GM23338 (cell line): ENCODE measurements around the gene ECE1. TPM values are rescaled to one million over a fixed set of nuclear protein-coding genes. Genes with fewer than 3 reads are reported as not detected.

ENCODE experiments used
- ATAC-seq: fragments of 200-7000 bp; cut with Tn5 transposase; 3 replicates; pipeline ENCODE4 v1.9.1; 2020
- DNase-seq: peaks from one replicate; pipeline ENCODE4 v3.0.0-alpha.2; 2015; ENCODE audit warnings: low spot score
- H2AFZ ChIP-seq: fragments of 200-600 bp; sonication (generic); 2 replicates; pipeline ENCODE4 v1.8.0; 2016; ENCODE audit warnings: antibody characterized with exemption, mild to moderate bottlenecking, moderate library complexity
- H3F3A ChIP-seq: fragments of 200-600 bp; sonication (generic); replicated peaks from 2 replicates; pipeline ENCODE4 v1.8.0; 2017; ENCODE audit warnings: antibody characterized with exemption, mixed run types, low read depth
- H3K27ac ChIP-seq: fragments of 200-600 bp; sonication (generic); 2 replicates; pipeline ENCODE4 v1.6.1; 2016; ENCODE audit warnings: low read depth
- H3K27me3 ChIP-seq: fragments of 200-600 bp; sonication (generic); 2 replicates; pipeline ENCODE4 v1.8.0; 2016; ENCODE audit warnings: mild to moderate bottlenecking, mixed run types, moderate library complexity; ENCODE audit not compliant: insufficient read depth
- H3K36me3 ChIP-seq: fragments of 200-600 bp; sonication (generic); 2 replicates; pipeline ENCODE4 v1.8.0; 2016; ENCODE audit warnings: mild to moderate bottlenecking; ENCODE audit not compliant: insufficient read depth
- H3K4me1 ChIP-seq: fragments of 200-600 bp; sonication (generic); 2 replicates; pipeline ENCODE4 v1.8.0; 2016; ENCODE audit warnings: mild to moderate bottlenecking, moderate library complexity; ENCODE audit not compliant: insufficient read depth
- H3K4me2 ChIP-seq: fragments of 200-600 bp; sonication (generic); 2 replicates; pipeline ENCODE4 v1.7.1; 2017; ENCODE audit warnings: mixed run types
- H3K4me3 ChIP-seq: fragments of 200-600 bp; sonication (generic); 2 replicates; pipeline ENCODE4 v1.6.1; 2016; ENCODE audit warnings: mixed run types
- H3K79me2 ChIP-seq: fragments of 200-600 bp; sonication (generic); replicated peaks from 2 replicates; pipeline ENCODE4 v1.8.0; 2017; ENCODE audit warnings: mild to moderate bottlenecking; ENCODE audit not compliant: insufficient read depth
- H3K9me2 ChIP-seq: fragments of 200-600 bp; sonication (generic); 2 replicates; pipeline ENCODE4 v1.8.0; 2017; ENCODE audit not compliant: insufficient read depth
- H4K20me1 ChIP-seq: fragments of 200-600 bp; sonication (generic); replicated peaks from 2 replicates; pipeline ENCODE4 v1.8.0; 2017; ENCODE audit warnings: mild to moderate bottlenecking; ENCODE audit not compliant: insufficient read depth
- H3K27ac Mint-ChIP-seq: 2 replicates; pipeline ENCODE4 v1.8.0; 2020; ENCODE audit warnings: inconsistent platforms, mild to moderate bottlenecking, moderate library complexity, mixed read lengths
- H3K27me3 Mint-ChIP-seq: 3 replicates; pipeline ENCODE4 v1.8.0; 2022; ENCODE audit warnings: low read depth, mild to moderate bottlenecking, moderate library complexity, mixed read lengths, inconsistent platforms; ENCODE audit not compliant: insufficient read depth, poor library complexity
- H3K36me3 Mint-ChIP-seq: 3 replicates; pipeline ENCODE4 v1.8.0; 2021; ENCODE audit warnings: low read depth, mild to moderate bottlenecking, inconsistent platforms, moderate library complexity, mixed read lengths
- H3K4me1 Mint-ChIP-seq: 3 replicates; pipeline ENCODE4 v1.8.0; 2020; ENCODE audit warnings: mild to moderate bottlenecking, inconsistent platforms, mixed read lengths
- H3K4me3 Mint-ChIP-seq: 3 replicates; pipeline ENCODE4 v1.8.0; 2021; ENCODE audit warnings: moderate library complexity, mild to moderate bottlenecking, inconsistent platforms, mixed read lengths
- H3K9me3 Mint-ChIP-seq: 3 replicates; pipeline ENCODE4 v1.8.0; 2020; ENCODE audit warnings: moderate library complexity, mild to moderate bottlenecking, inconsistent platforms, mixed read lengths
- CREB1 ChIP-seq: fragments of 250-450 bp; sonication (Bioruptor Pico); IDR thresholded peaks from 2 replicates; pipeline ENCODE4 v1.5.0; 2020; ENCODE audit warnings: low read depth, mild to moderate bottlenecking, moderate library complexity
- CTCF ChIP-seq, 2 experiments: fragments of 200-600 bp in 1 of 2; sonication (generic) in 1 of 2; conservative IDR thresholded peaks; 2 replicates each; pipeline versions ENCODE4 v1.5.1 to v1.6.1; 2016 to 2017; ENCODE audit warnings: antibody characterized with exemption in 2 of 2, low read depth in 2 of 2, mild to moderate bottlenecking in 2 of 2, moderate library complexity in 1 of 2
- EZH2 ChIP-seq: fragments of 200-600 bp; sonication (generic); IDR thresholded peaks from one replicate; pipeline ENCODE4 v1.8.0; 2017; ENCODE audit warnings: antibody characterized with exemption, mild to moderate bottlenecking, low read depth; ENCODE audit not compliant: unreplicated experiment
- POLR2AphosphoS5 ChIP-seq: IDR thresholded peaks from 2 replicates; pipeline ENCODE4 v1.6.1; 2016; ENCODE audit warnings: antibody characterized with exemption, low read depth
- STAT1 ChIP-seq: IDR thresholded peaks from one replicate; pipeline ENCODE4 v1.6.1; 2016; ENCODE audit warnings: antibody characterized with exemption; ENCODE audit not compliant: unreplicated experiment
- ZNF331 ChIP-seq: fragments of 250-450 bp; sonication (Bioruptor Pico); IDR thresholded peaks from 2 replicates; pipeline ENCODE4 v1.5.0; 2020; ENCODE audit warnings: low read depth, mild to moderate bottlenecking, moderate library complexity
- ZNF462 ChIP-seq: fragments of 250-450 bp; sonication (Bioruptor Pico); IDR thresholded peaks from 2 replicates; pipeline ENCODE4 v1.5.0; 2020; ENCODE audit warnings: mild to moderate bottlenecking, moderate library complexity
- polyA plus RNA-seq: library from polyadenylated mRNA; unstranded; fragments of >200 nt; fragmentation: Nextera tagmentation; extraction: Ambion mirVana; gene quantifications from 2 replicates; pipeline ENCODE4 v1.2.1, GENCODE V29; 2016
- total RNA-seq: library from RNA; depleted of rRNA; stranded (reverse); fragments of >200 nt; shearing (Covaris generic); gene quantifications from 2 replicates; pipeline ENCODE4 v1.2.3, GENCODE V29; 2014

ECE1 gene
- total and polyA plus RNA-seq, 2 experiments from 2014 or later = 11.0 to 45.0 TPM

GRCh38 chr1:21290546-21290944, 282 bp upstream of the ECE1 start:
- TF ChIP-seq CREB1 = no peak
- TF ChIP-seq ZNF331 (CRISPR knock-in tag) = no peak
- TF ChIP-seq STAT1 = no peak
- no peak for TF ChIP-seq CTCF (conservative IDR thresholded peaks at IDR 0.05; ENCODE audit: low read depth in 2 of 2)
- TF ChIP-seq EZH2 = no peak
- TF ChIP-seq POLR2AphosphoS5 = no peak
- no peak for TF ChIP-seq ZNF462 (CRISPR knock-in tag)
- Histone ChIP-seq H3K27me3 (no peaks in the 10 kb centered on the region), H2AFZ (peak overlapping the region; percentile 59), H3K9me2 (no peaks in the 10 kb centered on the region), H3K4me3 (peak overlapping the region; percentile 78), H3F3A (no peaks in the 10 kb centered on the region), H3K79me2 (no peaks in the 10 kb centered on the region), H4K20me1 (no peaks in the 10 kb centered on the region; the same call in 1 of the 2 replicates), H3K4me2 (peak overlapping the region; percentile 93), H3K27ac (no peak overlapping the region), H3K4me1 (peaks cover 36% of the 10 kb centered on the region), H3K36me3 (no peaks in the 10 kb centered on the region)
- Mint-ChIP-seq H3K27ac (no peak overlapping the region), H3K4me3 (peak overlapping the region; percentile 83), H3K36me3 (no peaks in the 10 kb centered on the region), H3K4me1 (peaks cover 35% of the 10 kb centered on the region), H3K27me3 (peaks cover 9% of the 10 kb centered on the region), H3K9me3 (no peaks in the 10 kb centered on the region)
- DNase-seq (peak; percentile 58), ATAC-seq (peak; percentile 14)
